KMS-11 (cell line): Measurements from ENCODE around the gene RAI14.

Experiments used
- H2AFZ ChIP-seq: fragments of 200-600 bp; sonication (generic); 2 replicates; pipeline ENCODE4 v1.6.1; 2016; ENCODE audit warnings: antibody characterized with exemption, mixed run types, low read depth
- H3K27ac ChIP-seq: fragments of 200-600 bp; sonication (generic); 2 replicates; pipeline ENCODE4 v1.6.1; 2016; ENCODE audit warnings: mild to moderate bottlenecking, mixed run types
- H3K27me3 ChIP-seq: fragments of 200-600 bp; sonication (generic); 2 replicates; pipeline ENCODE4 v1.6.1; 2017; ENCODE audit warnings: mild to moderate bottlenecking, low read depth, mixed run types, moderate library complexity; ENCODE audit not compliant: insufficient read depth
- H3K36me3 ChIP-seq: fragments of 200-600 bp; sonication (generic); 2 replicates; pipeline ENCODE4 v1.6.1; 2017; ENCODE audit warnings: mild to moderate bottlenecking, mixed run types; ENCODE audit not compliant: insufficient read depth
- H3K4me1 ChIP-seq: fragments of 200-600 bp; sonication (generic); 2 replicates; pipeline ENCODE4 v1.6.1; 2016; ENCODE audit warnings: mild to moderate bottlenecking, low read depth, mixed run types; ENCODE audit not compliant: poor library complexity, severe bottlenecking
- H3K4me2 ChIP-seq: fragments of 200-600 bp; sonication (generic); 2 replicates; pipeline ENCODE4 v1.7.0; 2016; ENCODE audit warnings: mild to moderate bottlenecking, mixed run types
- H3K4me3 ChIP-seq: fragments of 200-600 bp; sonication (generic); IDR thresholded peaks from 2 replicates; pipeline ENCODE4 v1.6.1; 2017; ENCODE audit warnings: low read depth, low read length, mixed read lengths; ENCODE audit not compliant: insufficient read depth
- H3K79me2 ChIP-seq: fragments of 200-600 bp; sonication (generic); 2 replicates; pipeline ENCODE4 v1.6.1; 2016; ENCODE audit warnings: low read depth, mixed run types; ENCODE audit not compliant: insufficient read depth
- H3K9ac ChIP-seq: fragments of 200-600 bp; sonication (generic); 2 replicates; pipeline ENCODE4 v1.6.1; 2016; ENCODE audit warnings: mild to moderate bottlenecking, mixed run types
- H4K20me1 ChIP-seq: fragments of 200-600 bp; sonication (generic); 2 replicates; pipeline ENCODE4 v1.6.1; 2016; ENCODE audit warnings: mild to moderate bottlenecking, mixed run types; ENCODE audit not compliant: insufficient read depth
- CTCF ChIP-seq: fragments of 200-600 bp; sonication (generic); conservative IDR thresholded peaks from 2 replicates; pipeline ENCODE4 v1.6.1; 2017; ENCODE audit warnings: low read depth, mild to moderate bottlenecking, antibody characterized with exemption, low read length, moderate library complexity, mixed read lengths

The RAI14 gene

DNA sequence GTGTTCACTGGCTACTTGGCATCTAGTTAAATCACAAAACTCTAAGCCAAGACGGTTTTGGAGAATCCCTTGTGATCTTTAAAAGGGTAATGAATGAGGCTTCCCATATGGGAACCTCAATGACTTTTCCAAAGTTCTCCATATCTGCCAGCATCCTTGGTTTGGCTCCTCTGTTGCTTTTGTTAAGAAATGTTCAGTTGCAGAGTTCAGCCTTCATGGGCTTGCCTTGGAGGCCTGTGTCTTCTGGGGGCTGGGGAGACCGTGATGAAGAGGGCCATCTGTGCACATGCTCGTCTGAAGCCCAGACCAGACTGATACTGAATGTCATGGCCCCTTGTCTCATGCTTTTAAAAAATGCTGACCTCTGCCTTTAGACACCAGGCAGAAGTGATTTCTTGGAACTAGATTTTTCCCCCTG is 84.3 kb downstream of the RAI14 start:
- Histone ChIP-seq H3K4me2 (no peak overlapping the region), H3K36me3 (no peaks in the 10 kb centered on the region), H4K20me1 (no peaks in the 10 kb centered on the region), H2AFZ (no peak overlapping the region), H3K79me2 (no peaks in the 10 kb centered on the region), H3K9ac (no peak overlapping the region), H3K27me3 (no peaks in the 10 kb centered on the region), H3K4me3 (no peak overlapping the region), H3K4me1 (no peaks in the 10 kb centered on the region), H3K27ac (no peak overlapping the region)
- no peak for TF ChIP-seq CTCF

- Histone ChIP-seq H3K4me2 (no peak overlapping the region), H3K4me1 (no peaks in the 10 kb centered on the region), H3K4me3 (no peak overlapping the region), H2AFZ (no peak overlapping the region), H3K79me2 (no peaks in the 10 kb centered on the region), H3K9ac (no peak overlapping the region), H3K36me3 (no peaks in the 10 kb centered on the region), H3K27me3 (no peaks in the 10 kb centered on the region), H4K20me1 (no peaks in the 10 kb centered on the region), H3K27ac (no peak overlapping the region)
- no peak for TF ChIP-seq CTCF
Measured at GRCh38 chr5:34742061-34742460, 85.9 kb downstream of the RAI14 start.

DNA sequence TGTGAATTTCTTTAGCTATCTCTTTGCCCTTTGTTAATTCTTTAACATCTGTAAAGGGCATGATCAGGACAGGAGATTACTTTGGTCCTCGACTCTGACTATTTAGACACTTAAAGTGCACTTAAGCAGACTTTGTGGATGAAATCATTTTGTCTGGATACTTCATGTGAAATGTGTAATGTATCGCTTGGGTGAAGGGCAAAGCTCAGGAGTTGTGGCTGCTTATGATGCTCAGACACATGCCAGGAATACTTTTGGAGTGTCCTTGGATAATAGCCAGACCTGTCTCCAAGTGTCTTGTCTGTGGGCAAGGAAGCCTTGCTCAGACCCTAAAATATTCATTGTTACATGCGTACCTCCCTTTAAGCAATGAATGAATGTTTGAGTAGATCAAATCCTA is 87.8 kb downstream of the RAI14 start:
- H2AFZ ChIP-seq, result no peak overlapping the region
- no peaks in the 10 kb centered on the region for H3K27me3 ChIP-seq
- H4K20me1 ChIP-seq, result no peaks in the 10 kb centered on the region
- H3K9ac ChIP-seq, result no peak overlapping the region
- H3K36me3 ChIP-seq, result no peaks in the 10 kb centered on the region
- H3K79me2 ChIP-seq, result no peaks in the 10 kb centered on the region
- no peak overlapping the region for H3K27ac ChIP-seq
- TF ChIP-seq CTCF, result no peak
- H3K4me2 ChIP-seq, result no peak overlapping the region
- H3K4me1 ChIP-seq, result no peaks in the 10 kb centered on the region
- no peak overlapping the region for H3K4me3 ChIP-seq

DNA sequence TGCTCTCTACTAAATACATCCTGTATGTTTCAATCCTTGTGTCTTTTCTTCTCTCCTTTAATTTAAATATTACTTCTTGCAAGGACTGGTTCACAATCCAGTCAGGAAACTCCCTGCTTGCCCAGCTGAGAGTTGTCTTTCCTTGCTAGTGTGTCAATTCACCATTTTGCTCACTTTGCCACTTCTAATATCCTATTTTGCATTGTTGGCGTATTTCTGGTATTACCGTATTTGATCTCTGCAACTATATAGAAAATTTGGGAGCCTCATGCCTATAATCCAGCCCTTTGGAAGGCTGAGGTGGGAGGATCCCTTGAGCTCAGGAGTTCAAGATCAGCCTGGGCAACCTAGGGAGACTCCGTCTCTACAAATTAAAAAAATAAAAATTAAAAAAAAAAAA is 92.3 kb downstream of the RAI14 start:
- Histone ChIP-seq H2AFZ (no peak overlapping the region), H3K27ac (no peak overlapping the region), H3K36me3 (no peaks in the 10 kb centered on the region), H3K4me2 (no peak overlapping the region), H3K79me2 (no peaks in the 10 kb centered on the region), H4K20me1 (no peaks in the 10 kb centered on the region), H3K4me1 (no peaks in the 10 kb centered on the region), H3K4me3 (no peak overlapping the region), H3K27me3 (no peaks in the 10 kb centered on the region), H3K9ac (no peak overlapping the region)
- TF ChIP-seq CTCF, result no peak
